NCI-H1105 treated with DMSO at 0.1 percent for 48 hours (cell line): ENCODE data around the gene SLC2A13.
"Not testable (repeated sequence)": the region's sequence is repeated elsewhere in the genome, so short reads cannot be mapped to it uniquely, and the experiment has no call there.

Source experiments
- DNase-seq: peaks from one replicate; lab custom pipeline; 2025; lab: John Stamatoyannopoulos, UW

Gene SLC2A13

GRCh38 chr12:40105265-40105514, 691 bp downstream of the SLC2A13 start:
- DNase-seq, result no peak

GRCh38 chr12:40104461-40105264, 1.2 kb downstream of the SLC2A13 start:
- DNase-seq, result no peak

GRCh38 chr12:40103043-40103442, 2.8 kb downstream of the SLC2A13 start:
- no peak for DNase-seq

- no peak for DNase-seq
Measured at GRCh38 chr12:40101747-40102146, 4.1 kb downstream of the SLC2A13 start.

GRCh38 chr12:40099423-40099853, 6.4 kb downstream of the SLC2A13 start:
- no peak for DNase-seq

- DNase-seq, result no peak
Measured at GRCh38 chr12:40098406-40099145, 7.3 kb downstream of the SLC2A13 start.

- no peak for DNase-seq
Measured at GRCh38 chr12:40093512-40093911, 12.4 kb downstream of the SLC2A13 start.

- DNase-seq, result no peak
Measured at GRCh38 chr12:40086471-40086870, 19.4 kb downstream of the SLC2A13 start.

- DNase-seq, result no peak
Measured at GRCh38 chr12:40078266-40078665, 27.6 kb downstream of the SLC2A13 start.

GRCh38 chr12:40075458-40075857, 30.4 kb downstream of the SLC2A13 start:
- no peak for DNase-seq

- no peak for DNase-seq
Measured at GRCh38 chr12:40068416-40068815, 37.5 kb downstream of the SLC2A13 start.

GRCh38 chr12:40065636-40066035, 40.2 kb downstream of the SLC2A13 start:
- no peak for DNase-seq

GRCh38 chr12:40063414-40063813, 42.5 kb downstream of the SLC2A13 start:
- DNase-seq, result peak; percentile 90

- peak; percentile 58 for DNase-seq
Measured at GRCh38 chr12:40058721-40059190, 47.1 kb downstream of the SLC2A13 start.

- DNase-seq, result peak; percentile 57
Measured at GRCh38 chr12:40056373-40056772, 49.5 kb downstream of the SLC2A13 start.

GRCh38 chr12:40055776-40056175, 50.1 kb downstream of the SLC2A13 start:
- DNase-seq, result no peak

GRCh38 chr12:40055228-40055579, 50.7 kb downstream of the SLC2A13 start:
- DNase-seq, result no peak

- DNase-seq, result no peak
Measured at GRCh38 chr12:40054555-40055227, 51.2 kb downstream of the SLC2A13 start.

- DNase-seq, result no peak
Measured at GRCh38 chr12:40049268-40049667, 56.6 kb downstream of the SLC2A13 start.

- DNase-seq, result not testable (repeated sequence)
Measured at GRCh38 chr12:40047002-40047401, 58.9 kb downstream of the SLC2A13 start.

GRCh38 chr12:40045656-40046055, 60.2 kb downstream of the SLC2A13 start:
- no peak for DNase-seq

GRCh38 chr12:40044396-40044795, 61.5 kb downstream of the SLC2A13 start:
- no peak for DNase-seq

GRCh38 chr12:40039598-40039997, 66.3 kb downstream of the SLC2A13 start:
- no peak for DNase-seq
